WTC11 (cell line): ENCODE data around the gene CNNM3. TPM values are rescaled to one million over a fixed set of nuclear protein-coding genes. Genes with fewer than 3 reads are reported as not detected.

Experiments
- ATAC-seq: fragments of 200-7000 bp; cut with Tn5 transposase; 2 replicates; pipeline ENCODE4 v1.10.0; 2021; ENCODE audit warnings: mild to moderate bottlenecking, moderate library complexity
- CTCF ChIA-PET: fragments of 300-600 bp; sonication (Branson Sonifier 250); formaldehyde crosslinking; loops from one replicate; lab custom pipeline; 2021; ENCODE audit warnings: antibody characterized with exemption; lab: Charles Lee
- POLR2A ChIA-PET: fragments of 350-600 bp; sonication (Branson Sonifier 250); formaldehyde crosslinking; loops from one replicate; lab custom pipeline; 2021; ENCODE audit warnings: antibody characterized with exemption; lab: Charles Lee
- DNase-seq: peaks from one replicate; pipeline ENCODE4 v3.0.0; 2021; ENCODE audit warnings: low spot score
- H3K27ac Mint-ChIP-seq: 2 replicates; pipeline ENCODE4 v1.8.0; 2021; ENCODE audit warnings: mixed read lengths
- H3K27me3 Mint-ChIP-seq: 2 replicates; pipeline ENCODE4 v1.8.0; 2021; ENCODE audit warnings: low read depth, mild to moderate bottlenecking, moderate library complexity, mixed read lengths
- H3K36me3 Mint-ChIP-seq: 2 replicates; pipeline ENCODE4 v1.8.0; 2021; ENCODE audit warnings: mixed read lengths
- H3K4me1 Mint-ChIP-seq: 2 replicates; pipeline ENCODE4 v1.8.0; 2022; ENCODE audit warnings: mixed read lengths
- H3K4me3 Mint-ChIP-seq: 2 replicates; pipeline ENCODE4 v1.8.0; 2021; ENCODE audit warnings: mild to moderate bottlenecking, moderate library complexity, mixed read lengths
- H3K9me3 Mint-ChIP-seq: 2 replicates; pipeline ENCODE4 v1.8.0; 2021; ENCODE audit warnings: mixed read lengths
- ERG ChIP-seq: fragments of 250-450 bp; sonication (Bioruptor Pico); IDR thresholded peaks from 2 replicates; pipeline ENCODE4 v1.8.0; 2021; ENCODE audit warnings: mild to moderate bottlenecking
- MXD4 ChIP-seq: fragments of 250-450 bp; sonication (Bioruptor Pico); IDR thresholded peaks from 2 replicates; pipeline ENCODE4 v1.8.0; 2021; ENCODE audit warnings: mild to moderate bottlenecking, moderate library complexity, borderline replicate concordance
- MYBL2 ChIP-seq: sonication (generic); formaldehyde crosslinking; IDR thresholded peaks from 2 replicates; pipeline ENCODE4 v1.8.1; 2023; ENCODE audit warnings: mild to moderate bottlenecking, moderate library complexity, missing genetic modification reagents
- NFATC4 ChIP-seq: fragments of 250-450 bp; sonication (Bioruptor Pico); IDR thresholded peaks from 2 replicates; pipeline ENCODE4 v1.9.0; 2021; ENCODE audit warnings: mild to moderate bottlenecking
- NFYB ChIP-seq: sonication (generic); formaldehyde crosslinking; conservative IDR thresholded peaks from 2 replicates; pipeline ENCODE4 v1.8.0; 2022; ENCODE audit warnings: low read depth, missing genetic modification reagents
- NR3C1 ChIP-seq: sonication (generic); formaldehyde crosslinking; conservative IDR thresholded peaks from 2 replicates; pipeline ENCODE4 v1.8.1; 2023; ENCODE audit warnings: low read depth, mild to moderate bottlenecking, missing genetic modification reagents
- RORB ChIP-seq: fragments of 250-450 bp; sonication (Bioruptor Pico); IDR thresholded peaks from 2 replicates; pipeline ENCODE4 v1.9.0; 2021; ENCODE audit warnings: mild to moderate bottlenecking
- ZBTB43 ChIP-seq: sonication (generic); formaldehyde crosslinking; IDR thresholded peaks from 2 replicates; pipeline ENCODE4 v1.8.1; 2023; ENCODE audit warnings: mild to moderate bottlenecking, missing genetic modification reagents
- ZNF396 ChIP-seq: fragments of 250-450 bp; sonication (Bioruptor Pico); IDR thresholded peaks from 2 replicates; pipeline ENCODE4 v1.8.0; 2021; ENCODE audit warnings: mild to moderate bottlenecking, moderate library complexity, borderline replicate concordance
- ZNF423 ChIP-seq: fragments of 250-450 bp; sonication (Bioruptor Pico); IDR thresholded peaks from 2 replicates; pipeline ENCODE4 v2.1.2; 2022; ENCODE audit warnings: mild to moderate bottlenecking, moderate library complexity
- ZNF532 ChIP-seq: fragments of 250-450 bp; sonication (Bioruptor Pico); IDR thresholded peaks from 2 replicates; pipeline ENCODE4 v1.9.0; 2021; ENCODE audit warnings: mild to moderate bottlenecking, borderline replicate concordance
- total RNA-seq: library from RNA; stranded (reverse); gene quantifications from 3 replicates; pipeline ENCODE4 v1.2.3, GENCODE V29; 2021
- TF ChIP-seq, protein P1 (sequence below): sonication (generic); formaldehyde crosslinking; IDR thresholded peaks from 2 replicates; pipeline ENCODE4 v1.8.1; 2022; ENCODE audit warnings: mild to moderate bottlenecking, moderate library complexity, missing genetic modification reagents
- TF ChIP-seq, protein P2 (sequence below): sonication (generic); formaldehyde crosslinking; IDR thresholded peaks from 2 replicates; pipeline ENCODE4 v1.8.0; 2022; ENCODE audit warnings: missing genetic modification reagents
- TF ChIP-seq, protein P3 (sequence below): sonication (generic); formaldehyde crosslinking; IDR thresholded peaks from 2 replicates; pipeline ENCODE4 v1.8.1; 2023; ENCODE audit warnings: mild to moderate bottlenecking, missing genetic modification reagents

CNNM3 gene
- total RNA-seq, 1 experiment from 2014 or later, result 34.9 TPM

- H3K9me3 Mint-ChIP-seq, result no peaks in the 10 kb centered on the region
- CTCF ChIA-PET, result no interaction called here
- ATAC-seq, result peak; percentile 54
- no peak overlapping the region for H3K4me3 Mint-ChIP-seq
- TF ChIP-seq ZNF532 (CRISPR knock-in tag) (no peak), ZBTB43 (CRISPR knock-in tag) (peak; percentile 46; the same call in 1 of the 2 replicates)
- peaks cover 18% of the 10 kb centered on the region for H3K4me1 Mint-ChIP-seq
- no peaks in the 10 kb centered on the region for H3K27me3 Mint-ChIP-seq
- POLR2A ChIA-PET, result no interaction called here
- DNase-seq, result no peak
- H3K36me3 Mint-ChIP-seq, result no peaks in the 10 kb centered on the region
- H3K27ac Mint-ChIP-seq, result peak overlapping the region; percentile 80
Observed at GRCh38 chr2:96771796-96772618, 44.1 kb upstream of the CNNM3 start.

- CTCF ChIA-PET, result interaction anchor here (1.1 to 2.4 kb wide), 4 partner anchors 11 to 223 kb away, joined by 4 to 36 read pairs (median 6); partner anchors contain the start of genes ANKRD39 and CNNM4
- H3K4me1 Mint-ChIP-seq, result peaks cover 18% of the 10 kb centered on the region
- H3K27ac Mint-ChIP-seq, result peak overlapping the region; percentile 5
- no peak for DNase-seq
- POLR2A ChIA-PET, result interaction anchor here (1.4 kb wide), 1 partner anchor 10 kb away, joined by 6 read pairs; no protein-coding TSS in a partner anchor
- H3K9me3 Mint-ChIP-seq, result no peaks in the 10 kb centered on the region
- no peaks in the 10 kb centered on the region for H3K27me3 Mint-ChIP-seq
- no peak overlapping the region for H3K4me3 Mint-ChIP-seq
- ATAC-seq, result no peak
- TF ChIP-seq ZNF396 (CRISPR knock-in tag) (no peak), RORB (CRISPR knock-in tag) (no peak), NFATC4 (CRISPR knock-in tag) (no peak), NFYB (no peak), MYBL2 (CRISPR knock-in tag) (no peak), MXD4 (CRISPR knock-in tag) (no peak), ZNF423 (CRISPR knock-in tag) (no peak), NR3C1 (CRISPR knock-in tag) (no peak), ERG (no peak)
- TF ChIP-seq, protein P1, sequence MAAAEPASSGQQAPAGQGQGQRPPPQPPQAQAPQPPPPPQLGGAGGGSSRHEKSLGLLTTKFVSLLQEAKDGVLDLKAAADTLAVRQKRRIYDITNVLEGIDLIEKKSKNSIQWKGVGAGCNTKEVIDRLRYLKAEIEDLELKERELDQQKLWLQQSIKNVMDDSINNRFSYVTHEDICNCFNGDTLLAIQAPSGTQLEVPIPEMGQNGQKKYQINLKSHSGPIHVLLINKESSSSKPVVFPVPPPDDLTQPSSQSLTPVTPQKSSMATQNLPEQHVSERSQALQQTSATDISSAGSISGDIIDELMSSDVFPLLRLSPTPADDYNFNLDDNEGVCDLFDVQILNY (CRISPR knock-in tag), result no peak
- TF ChIP-seq, protein P2, sequence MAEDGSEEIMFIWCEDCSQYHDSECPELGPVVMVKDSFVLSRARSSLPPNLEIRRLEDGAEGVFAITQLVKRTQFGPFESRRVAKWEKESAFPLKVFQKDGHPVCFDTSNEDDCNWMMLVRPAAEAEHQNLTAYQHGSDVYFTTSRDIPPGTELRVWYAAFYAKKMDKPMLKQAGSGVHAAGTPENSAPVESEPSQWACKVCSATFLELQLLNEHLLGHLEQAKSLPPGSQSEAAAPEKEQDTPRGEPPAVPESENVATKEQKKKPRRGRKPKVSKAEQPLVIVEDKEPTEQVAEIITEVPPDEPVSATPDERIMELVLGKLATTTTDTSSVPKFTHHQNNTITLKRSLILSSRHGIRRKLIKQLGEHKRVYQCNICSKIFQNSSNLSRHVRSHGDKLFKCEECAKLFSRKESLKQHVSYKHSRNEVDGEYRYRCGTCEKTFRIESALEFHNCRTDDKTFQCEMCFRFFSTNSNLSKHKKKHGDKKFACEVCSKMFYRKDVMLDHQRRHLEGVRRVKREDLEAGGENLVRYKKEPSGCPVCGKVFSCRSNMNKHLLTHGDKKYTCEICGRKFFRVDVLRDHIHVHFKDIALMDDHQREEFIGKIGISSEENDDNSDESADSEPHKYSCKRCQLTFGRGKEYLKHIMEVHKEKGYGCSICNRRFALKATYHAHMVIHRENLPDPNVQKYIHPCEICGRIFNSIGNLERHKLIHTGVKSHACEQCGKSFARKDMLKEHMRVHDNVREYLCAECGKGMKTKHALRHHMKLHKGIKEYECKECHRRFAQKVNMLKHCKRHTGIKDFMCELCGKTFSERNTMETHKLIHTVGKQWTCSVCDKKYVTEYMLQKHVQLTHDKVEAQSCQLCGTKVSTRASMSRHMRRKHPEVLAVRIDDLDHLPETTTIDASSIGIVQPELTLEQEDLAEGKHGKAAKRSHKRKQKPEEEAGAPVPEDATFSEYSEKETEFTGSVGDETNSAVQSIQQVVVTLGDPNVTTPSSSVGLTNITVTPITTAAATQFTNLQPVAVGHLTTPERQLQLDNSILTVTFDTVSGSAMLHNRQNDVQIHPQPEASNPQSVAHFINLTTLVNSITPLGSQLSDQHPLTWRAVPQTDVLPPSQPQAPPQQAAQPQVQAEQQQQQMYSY (CRISPR knock-in tag), result no peak
- TF ChIP-seq, protein P3, sequence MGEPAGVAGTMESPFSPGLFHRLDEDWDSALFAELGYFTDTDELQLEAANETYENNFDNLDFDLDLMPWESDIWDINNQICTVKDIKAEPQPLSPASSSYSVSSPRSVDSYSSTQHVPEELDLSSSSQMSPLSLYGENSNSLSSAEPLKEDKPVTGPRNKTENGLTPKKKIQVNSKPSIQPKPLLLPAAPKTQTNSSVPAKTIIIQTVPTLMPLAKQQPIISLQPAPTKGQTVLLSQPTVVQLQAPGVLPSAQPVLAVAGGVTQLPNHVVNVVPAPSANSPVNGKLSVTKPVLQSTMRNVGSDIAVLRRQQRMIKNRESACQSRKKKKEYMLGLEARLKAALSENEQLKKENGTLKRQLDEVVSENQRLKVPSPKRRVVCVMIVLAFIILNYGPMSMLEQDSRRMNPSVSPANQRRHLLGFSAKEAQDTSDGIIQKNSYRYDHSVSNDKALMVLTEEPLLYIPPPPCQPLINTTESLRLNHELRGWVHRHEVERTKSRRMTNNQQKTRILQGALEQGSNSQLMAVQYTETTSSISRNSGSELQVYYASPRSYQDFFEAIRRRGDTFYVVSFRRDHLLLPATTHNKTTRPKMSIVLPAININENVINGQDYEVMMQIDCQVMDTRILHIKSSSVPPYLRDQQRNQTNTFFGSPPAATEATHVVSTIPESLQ (CRISPR knock-in tag), result no peak
- H3K36me3 Mint-ChIP-seq, result no peaks in the 10 kb centered on the region
Observed at GRCh38 chr2:96772903-96773671, 43.0 kb upstream of the CNNM3 start.
